Measurements from ENCODE around the gene UNC119B.
A peak's percentile ranks its signal among the peaks of the same experiment; 100 is the strongest.

The UNC119B gene

GRCh38 chr12:120760349-120761254 is 50.3 kb downstream of the UNC119B start:
- H3K4me3 ChIP-seq (ENCODE audit: low read length) = no peak overlapping the region
- no peak for DNase-seq (ENCODE audit: low read depth)
- TF ChIP-seq CTCF (conservative IDR thresholded peaks at IDR 0.05; ENCODE audit: low read length) = no peak

- no peak overlapping the region for H3K4me3 ChIP-seq (ENCODE audit: low read length)
- peak; percentile 74 for DNase-seq (ENCODE audit: low read depth)
- no peak for TF ChIP-seq CTCF (conservative IDR thresholded peaks at IDR 0.05; ENCODE audit: low read length)
These were observed 51.3 kb downstream of the UNC119B start for GRCh38 chr12:120761519-120761934.

GRCh38 chr12:120762086-120762485 is 51.8 kb downstream of the UNC119B start:
- no peak for TF ChIP-seq CTCF (conservative IDR thresholded peaks at IDR 0.05; ENCODE audit: low read length)
- no peak for DNase-seq (ENCODE audit: low read depth)
- no peak overlapping the region for H3K4me3 ChIP-seq (ENCODE audit: low read length)

- no peak overlapping the region for H3K4me3 ChIP-seq (ENCODE audit: low read length)
- TF ChIP-seq CTCF (conservative IDR thresholded peaks at IDR 0.05; ENCODE audit: low read length) = no peak
- DNase-seq (ENCODE audit: low read depth) = no peak
These were observed 53.0 kb downstream of the UNC119B start for GRCh38 chr12:120763250-120763649.

- DNase-seq (ENCODE audit: low read depth) = no peak
- no peak overlapping the region for H3K4me3 ChIP-seq (ENCODE audit: low read length)
- no peak for TF ChIP-seq CTCF (conservative IDR thresholded peaks at IDR 0.05; ENCODE audit: low read length)
These were observed 54.6 kb downstream of the UNC119B start for GRCh38 chr12:120764816-120765215.

GRCh38 chr12:120766566-120766965 is 56.3 kb downstream of the UNC119B start:
- no peak for DNase-seq (ENCODE audit: low read depth)
- no peak overlapping the region for H3K4me3 ChIP-seq (ENCODE audit: low read length)
- no peak for TF ChIP-seq CTCF (conservative IDR thresholded peaks at IDR 0.05; ENCODE audit: low read length)

All from AG10803 (cell line).